ENCODE measurements around the gene LRRTM2. TPM values are rescaled to one million over a fixed set of nuclear protein-coding genes. Genes with fewer than 3 reads are reported as not detected.
A peak's percentile ranks its signal among the peaks of the same experiment; 100 is the strongest.

LRRTM2 gene
- total and polyA plus RNA-seq, 10 of the 15 experiments (the other 5 are each of a cell fraction or from before 2014, with no cell fraction given): 0.04 to 0.14 (median 0.06) TPM; not detected in 2

GRCh38 chr5:138844125-138844461, 31.0 kb downstream of the LRRTM2 start (continued):
- TF ChIP-seq E4F1 (IDR thresholded peaks at IDR 0.05; ENCODE audit: borderline replicate concordance, partially characterized antibody): no peak

- Histone ChIP-seq H3K9ac (ENCODE audit: control insufficient read depth, insufficient read depth, low read length) (no peak overlapping the region), H3K27ac (ENCODE audit: control insufficient read depth, insufficient read depth) (no peak overlapping the region), H3K79me2 (ENCODE audit: control insufficient read depth, insufficient read depth, low read length) (no peaks in the 10 kb centered on the region), H4K20me1 (ENCODE audit: control insufficient read depth, insufficient read depth) (no peaks in the 10 kb centered on the region), H3K27me3 (replicated peaks in 1 of 2; ENCODE audit: control insufficient read depth in 2 of 2, insufficient read depth in 2 of 2, low read length in 1 of 2) (no peaks in the 10 kb centered on the region), H3K4me3 (no peak overlapping the region), H3K4me2 (ENCODE audit: control insufficient read depth, insufficient read depth) (no peak overlapping the region), H2AFZ (ENCODE audit: control insufficient read depth, low read depth, low read length) (no peak overlapping the region), H3K9me3 (replicated peaks; ENCODE audit: control insufficient read depth, insufficient read depth, low read length) (no peaks in the 10 kb centered on the region), H3K36me3 (ENCODE audit: control insufficient read depth in 2 of 2, insufficient read depth in 2 of 2, low read length in 1 of 2) (no peaks in the 10 kb centered on the region), H3K4me1 (ENCODE audit: control insufficient read depth, insufficient read depth, low read length) (no peaks in the 10 kb centered on the region; the same call in 1 of the 2 replicates)
- FAIRE-seq (no peak), DNase-seq (ENCODE audit: low read depth, low spot score) (no peak), ATAC-seq (peak; percentile 41)
- ChIA-PET SMC1A (ENCODE audit: uncharacterized antibody, unreplicated experiment) (interaction anchor here (1.8 kb wide), 1 partner anchor 10 kb away, joined by 9 read pairs; no protein-coding TSS in a partner anchor), RAD21 (ENCODE audit: unreplicated experiment) (no interaction called here), POLR2A (interaction anchor here (0.6 kb wide), 1 partner anchor 29 kb away, joined by 3 read pairs; no protein-coding TSS in a partner anchor), CTCF (interaction anchor here (1.8 kb wide), 1 partner anchor 18 kb away, joined by 5 read pairs; no protein-coding TSS in a partner anchor)
- in situ Hi-C loops (cut with MboI): no loop called here
- no TSS peak for BruUV-seq (replicated peaks)
- 100% methylated on average over 2 of the region's 2 CpGs for WGBS (ENCODE audit: insufficient coverage, insufficient replicate concordance, low lambda C conversion rate, missing lambda C conversion rate)
- intact Hi-C loops (cut with micrococcal nuclease; ENCODE audit: unreplicated experiment): no loop called here
- no peak for TF ChIP-seq PAX5 (IDR thresholded peaks at IDR 0.05; ENCODE audit: borderline replicate concordance, low read depth, low read length)
- no peak for TF ChIP-seq MEF2B (IDR thresholded peaks at IDR 0.05; ENCODE audit: partially characterized antibody, poor library complexity, severe bottlenecking)
- peak; percentile 58; the same call in 1 of the 2 replicates for TF ChIP-seq NFYB (IDR thresholded peaks at IDR 0.05; ENCODE audit: insufficient read depth, low read depth, low read length)
- TF ChIP-seq ZNF622 (IDR thresholded peaks at IDR 0.05): no peak
- no peak for TF ChIP-seq SP1 (IDR thresholded peaks at IDR 0.05; ENCODE audit: low read depth, low read length)
- TF ChIP-seq NR2F1 (conservative IDR thresholded peaks at IDR 0.05): 0 out of 2 replicates have a peak, but pooled peaks have one; percentile 19
- no peak for TF ChIP-seq SRF (IDR thresholded peaks at IDR 0.05; ENCODE audit: low read depth in 2 of 2, low read length in 2 of 2)
- no peak for TF ChIP-seq RUNX3 (IDR thresholded peaks at IDR 0.05; ENCODE audit: low read length)
- no peak for TF ChIP-seq SMC3 (IDR thresholded peaks at IDR 0.05; ENCODE audit: borderline replicate concordance, low read length)
- TF ChIP-seq USF1 (IDR thresholded peaks at IDR 0.05; ENCODE audit: borderline replicate concordance, extremely low read length, insufficient read depth, low read depth, low read length): no peak
- no peak for TF ChIP-seq ATF7 (IDR thresholded peaks at IDR 0.05; ENCODE audit: low read depth)
- no peak for TF ChIP-seq USF2 (IDR thresholded peaks at IDR 0.05; ENCODE audit: borderline replicate concordance, low read depth, low read length)
- no peak for TF ChIP-seq MTA3 (IDR thresholded peaks at IDR 0.05; ENCODE audit: borderline replicate concordance, low read length)
- no peak for TF ChIP-seq E2F4 (IDR thresholded peaks at IDR 0.05; ENCODE audit: low read depth, low read length)
- no peak for TF ChIP-seq KAT2A (conservative IDR thresholded peaks at IDR 0.05; ENCODE audit: control insufficient read depth, low read depth, low read length)
- TF ChIP-seq ESRRA (IDR thresholded peaks at IDR 0.05; ENCODE audit: low read length): no peak
Observed at GRCh38 chr5:138843316-138844124, 31.6 kb downstream of the LRRTM2 start.

Data from GM12878 (cell line).